GM21717 (cell line): Measurements from ENCODE around the gene PALLD.

Experiments used
- ATAC-seq: cut with Tn5 transposase; IDR thresholded peaks from one replicate; pipeline ENCODE4 v1.9.1; 2021; ENCODE audit warnings: mild to moderate bottlenecking, moderate library complexity; ENCODE audit not compliant: unreplicated experiment

PALLD gene

GRCh38 chr4:168637872-168638756 is 141.3 kb downstream of the PALLD start:
- ATAC-seq: no peak

- no peak for ATAC-seq
Observed at GRCh38 chr4:168639914-168640313, 143.1 kb downstream of the PALLD start.

GRCh38 chr4:168641811-168642140 is 144.9 kb downstream of the PALLD start:
- no peak for ATAC-seq

- no peak for ATAC-seq
Observed at GRCh38 chr4:168642591-168642990, 145.7 kb downstream of the PALLD start.

GRCh38 chr4:168643111-168643795 is 146.4 kb downstream of the PALLD start:
- ATAC-seq: no peak

GRCh38 chr4:168643796-168644159 is 146.9 kb downstream of the PALLD start:
- no peak for ATAC-seq

GRCh38 chr4:168646001-168646768 is 149.3 kb downstream of the PALLD start:
- no peak for ATAC-seq

GRCh38 chr4:168647646-168648375 is 151.0 kb downstream of the PALLD start:
- no peak for ATAC-seq

- ATAC-seq: no peak
Observed at GRCh38 chr4:168648494-168648893, 151.6 kb downstream of the PALLD start.

- ATAC-seq: no peak
Observed at GRCh38 chr4:168648929-168649328, 152.1 kb downstream of the PALLD start.

GRCh38 chr4:168651374-168651773 is 154.5 kb downstream of the PALLD start:
- ATAC-seq: no peak

- ATAC-seq: no peak
Observed at GRCh38 chr4:168651864-168652263, 155.0 kb downstream of the PALLD start.

- ATAC-seq: no peak
Observed at GRCh38 chr4:168652755-168653154, 155.9 kb downstream of the PALLD start.

- no peak for ATAC-seq
Observed at GRCh38 chr4:168654104-168654847, 157.4 kb downstream of the PALLD start.

- ATAC-seq: no peak
Observed at GRCh38 chr4:168654848-168655174, 158.0 kb downstream of the PALLD start.

- no peak for ATAC-seq
Observed at GRCh38 chr4:168655182-168655581, 158.3 kb downstream of the PALLD start.

- no peak for ATAC-seq
Observed at GRCh38 chr4:168656055-168656660, 159.3 kb downstream of the PALLD start.

GRCh38 chr4:168656946-168657473 is 160.2 kb downstream of the PALLD start:
- ATAC-seq: no peak

GRCh38 chr4:168658751-168659150 is 161.9 kb downstream of the PALLD start:
- no peak for ATAC-seq
